GM18909 (cell line): ENCODE measurements around the gene SLC38A3.
A peak's percentile ranks its signal among the peaks of the same experiment; 100 is the strongest.
"Not testable (repeated sequence)": the region's sequence is repeated elsewhere in the genome, so short reads cannot be mapped to it uniquely, and the experiment has no call there.

Experiments used
- ATAC-seq: cut with Tn5 transposase; IDR thresholded peaks from one replicate; pipeline ENCODE4 v1.9.1; 2021; ENCODE audit warnings: mild to moderate bottlenecking; ENCODE audit not compliant: unreplicated experiment, poor library complexity

The SLC38A3 gene

DNA sequence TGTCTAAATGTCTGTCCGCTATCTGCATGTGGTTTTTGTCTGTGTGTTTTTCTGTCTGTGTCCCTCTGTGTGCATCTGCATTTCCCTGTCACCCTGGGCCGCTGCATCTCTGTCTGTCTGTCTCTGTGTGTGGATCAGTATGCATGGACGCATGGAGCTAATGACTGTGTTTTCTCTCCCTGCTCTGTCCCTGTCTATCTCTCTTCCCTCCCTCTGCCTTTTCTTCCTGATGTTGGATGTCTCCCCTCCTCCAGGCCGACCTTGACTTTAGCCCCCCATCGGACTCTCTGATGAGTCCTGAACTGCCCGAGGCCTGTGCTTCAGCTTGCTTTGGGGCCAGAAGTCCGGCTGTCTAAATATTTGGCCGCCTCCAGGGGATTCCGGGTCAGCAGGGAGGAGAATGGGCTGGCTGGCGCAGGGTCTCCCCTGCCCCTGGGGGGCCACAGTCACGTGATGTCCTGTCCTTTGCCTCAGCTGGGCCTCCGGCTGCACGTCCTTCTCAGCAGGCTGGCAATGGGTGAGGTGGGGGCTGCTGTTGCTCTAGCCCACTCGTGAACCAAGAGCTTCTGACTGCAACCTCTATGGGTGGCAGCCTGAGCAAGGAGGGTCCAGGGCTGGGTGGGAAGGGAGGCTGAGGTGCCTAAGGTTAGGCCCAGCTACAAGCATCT is 3.7 kb downstream of the SLC38A3 start:
- no peak for ATAC-seq

DNA sequence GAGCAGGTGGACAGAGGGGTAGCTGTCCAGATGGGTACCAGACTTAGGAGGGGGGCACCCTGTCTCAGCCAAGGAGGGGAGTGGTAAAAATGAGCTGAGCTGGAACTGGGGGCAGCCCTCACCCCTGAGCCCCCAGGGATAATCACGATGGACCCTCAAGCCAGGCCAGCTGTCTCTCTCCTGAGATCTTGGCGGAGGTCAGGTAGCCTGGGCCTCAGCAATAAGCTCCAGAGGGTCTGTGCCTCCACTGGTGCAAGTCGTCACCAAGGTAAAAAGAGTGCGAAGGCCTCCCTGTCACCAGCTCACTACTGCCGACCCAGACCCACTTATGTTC is 5.1 kb downstream of the SLC38A3 start:
- no peak for ATAC-seq

DNA sequence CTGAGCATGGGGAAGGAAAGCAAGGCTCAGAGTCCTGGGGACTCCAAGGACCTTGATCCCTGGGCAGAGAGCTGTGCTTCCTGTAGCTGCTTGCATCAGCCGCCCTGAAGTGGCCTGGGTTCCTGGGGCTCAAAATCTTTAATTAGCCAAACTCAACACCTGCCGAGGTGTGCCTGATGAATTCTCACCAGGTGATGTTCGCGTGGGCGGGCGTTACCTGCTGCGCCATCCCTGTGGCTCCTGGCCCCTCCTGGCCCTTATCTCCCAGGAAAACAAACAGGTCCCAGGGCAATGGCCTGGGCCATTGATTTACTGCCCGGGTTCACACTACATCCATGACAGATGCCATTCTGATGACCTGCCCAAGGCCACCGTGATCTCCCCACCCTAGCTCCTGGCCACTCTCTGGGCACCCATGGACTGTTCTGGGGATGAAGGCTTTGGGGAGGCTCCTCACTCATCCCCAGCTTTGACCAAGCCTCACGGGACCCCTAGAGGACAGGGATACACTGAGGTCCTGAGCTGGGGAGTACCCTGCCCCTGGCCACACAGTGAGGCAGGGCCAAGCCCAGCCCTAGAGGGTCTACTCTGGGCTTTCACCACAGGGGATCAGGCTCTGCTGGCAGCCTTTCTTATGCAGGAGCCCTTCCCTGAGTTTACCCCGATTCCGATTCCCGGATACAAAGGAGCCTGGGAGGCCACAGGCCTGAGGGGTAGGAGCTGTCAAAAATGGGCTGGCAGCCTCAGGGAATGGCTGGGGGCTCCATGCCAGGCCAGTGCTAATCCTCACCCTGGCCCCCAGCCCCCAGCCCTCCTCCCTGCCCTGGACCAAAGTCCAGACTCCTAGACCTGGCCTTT is 5.7 kb downstream of the SLC38A3 start:
- no peak for ATAC-seq

DNA sequence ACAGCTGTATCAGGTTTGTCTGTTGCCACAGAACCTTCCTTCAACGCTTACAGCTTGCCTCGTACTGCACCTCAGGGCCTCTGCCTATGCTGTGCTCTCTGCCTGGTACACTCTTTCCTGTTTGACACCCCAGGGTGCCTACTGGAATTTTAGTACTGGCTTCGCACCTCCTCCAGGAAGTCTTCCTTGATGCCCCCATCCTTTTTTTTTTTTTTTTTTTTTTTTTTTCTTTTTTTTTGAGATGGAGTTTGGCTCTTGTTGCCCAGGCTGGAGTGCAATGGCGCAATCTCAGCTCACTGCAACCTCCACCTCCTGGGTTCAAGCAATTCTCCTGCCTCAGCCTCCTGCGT is 6.3 kb downstream of the SLC38A3 start:
- not testable (repeated sequence) for ATAC-seq

DNA sequence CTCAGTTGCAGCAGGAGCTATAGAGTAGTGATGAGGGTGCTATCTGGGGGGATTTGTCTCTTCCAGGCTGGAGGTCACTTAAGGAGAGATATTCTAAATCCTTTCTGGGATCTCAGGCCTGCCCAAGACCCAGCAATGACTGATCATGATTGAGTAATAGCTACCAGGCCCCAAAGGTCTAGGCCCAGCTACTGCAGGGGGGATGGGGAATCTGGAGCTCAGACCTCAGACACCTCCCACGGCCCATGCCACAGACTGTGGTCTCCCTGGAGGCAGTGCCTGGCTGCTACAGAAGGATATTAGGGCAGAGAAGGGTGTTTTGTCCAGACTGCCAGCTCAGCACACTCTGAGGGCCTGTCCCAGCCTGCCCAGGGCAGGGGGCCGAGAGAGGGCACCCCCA is 6.9 kb downstream of the SLC38A3 start:
- no peak for ATAC-seq

DNA sequence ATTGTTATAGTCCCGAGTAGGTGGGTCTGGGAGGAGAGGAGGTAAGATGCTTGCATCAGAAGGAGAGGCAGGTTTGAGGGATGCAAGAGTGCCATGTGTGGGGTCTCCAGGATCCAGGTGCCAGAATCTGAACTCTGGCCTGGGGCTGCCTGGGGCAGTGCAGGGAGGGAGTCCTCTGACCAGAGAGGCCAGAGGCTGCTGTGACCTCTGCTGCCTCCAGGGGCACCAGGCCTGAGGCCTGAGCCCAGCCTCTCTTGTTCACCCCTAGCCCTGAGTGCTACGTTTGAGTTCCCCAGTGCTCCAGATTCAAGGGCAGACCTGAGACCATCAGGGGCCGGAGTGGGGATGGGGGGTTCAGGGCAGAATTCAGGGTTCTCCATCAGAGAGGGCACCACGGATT is 7.4 kb downstream of the SLC38A3 start:
- no peak for ATAC-seq

DNA sequence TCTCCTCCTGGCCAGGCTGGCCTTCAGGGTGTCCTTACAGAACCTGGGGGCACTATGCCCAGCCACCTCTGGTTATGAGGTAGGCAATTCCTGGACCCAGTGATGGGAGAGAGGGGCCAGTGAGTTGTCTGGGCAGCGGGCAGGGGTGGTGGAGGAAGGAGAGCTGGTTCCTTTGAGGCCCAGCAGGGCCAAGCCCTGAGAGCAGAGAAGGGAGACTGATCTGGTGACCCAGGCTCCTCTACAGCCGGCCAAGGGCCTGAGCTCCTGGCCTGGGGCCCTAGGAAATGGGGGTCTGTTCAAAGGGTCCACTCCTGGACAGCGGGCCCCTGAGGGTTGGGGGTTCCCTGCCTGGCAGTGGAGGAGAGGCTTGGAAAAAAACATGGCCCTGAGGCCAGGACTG is 7.9 kb downstream of the SLC38A3 start:
- no peak for ATAC-seq

DNA sequence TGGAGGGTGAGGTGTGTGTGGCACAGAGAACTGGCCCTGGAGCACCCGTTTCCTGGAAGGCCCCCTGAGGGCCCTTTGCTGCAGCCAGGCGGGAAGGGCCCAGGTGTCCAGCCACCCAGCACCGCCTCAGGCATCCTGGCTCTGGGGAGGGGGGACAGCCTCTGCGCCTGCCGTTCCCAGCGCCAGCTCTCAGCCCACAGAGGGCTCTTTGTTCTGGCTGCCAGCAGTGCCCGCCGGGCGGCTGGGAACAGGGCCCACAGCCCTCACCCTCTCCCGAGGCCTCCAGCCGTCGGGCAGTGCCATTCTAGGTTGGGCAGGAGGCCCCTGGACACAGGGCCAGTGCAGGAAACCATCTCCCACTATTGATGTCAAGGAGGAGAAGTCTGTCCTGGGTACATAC is 8.3 kb downstream of the SLC38A3 start:
- no peak for ATAC-seq

DNA sequence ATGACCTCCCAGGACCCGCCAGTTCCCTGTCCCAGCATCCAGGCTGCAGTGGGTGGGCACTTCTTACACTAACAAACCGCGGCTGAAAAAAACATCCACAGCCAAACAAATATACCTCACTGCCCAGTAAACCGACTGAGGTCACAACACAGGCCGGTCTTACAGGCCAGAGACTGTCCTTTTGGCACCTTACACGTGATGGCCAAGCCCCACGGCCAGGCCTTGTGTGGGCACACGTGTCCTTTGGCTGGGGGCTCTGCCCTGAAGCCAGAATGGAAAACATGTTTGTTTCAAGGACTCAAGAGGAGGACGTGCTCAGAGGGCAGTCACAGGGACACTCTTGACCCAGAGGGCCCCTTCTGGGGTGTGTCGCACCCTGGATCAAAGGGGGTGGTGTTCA is 9.8 kb downstream of the SLC38A3 start:
- no peak for ATAC-seq

DNA sequence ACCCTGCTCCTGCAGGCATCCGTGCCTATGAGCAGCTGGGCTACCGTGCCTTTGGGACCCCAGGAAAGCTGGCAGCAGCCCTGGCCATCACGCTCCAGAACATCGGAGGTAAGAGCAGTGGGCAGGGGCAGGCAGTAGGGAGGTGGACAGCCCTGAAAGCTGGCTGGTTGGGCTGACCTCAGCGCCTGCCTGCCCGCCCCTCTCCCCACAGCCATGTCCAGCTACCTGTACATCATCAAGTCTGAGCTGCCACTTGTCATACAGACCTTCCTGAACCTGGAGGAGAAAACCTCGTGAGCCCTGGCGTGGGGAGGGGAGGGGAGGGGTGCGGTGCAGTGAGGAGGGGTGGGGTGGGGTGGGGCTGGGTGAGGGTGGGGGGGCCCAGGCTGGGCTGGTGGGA is 10.5 kb downstream of the SLC38A3 start:
- ATAC-seq = no peak

DNA sequence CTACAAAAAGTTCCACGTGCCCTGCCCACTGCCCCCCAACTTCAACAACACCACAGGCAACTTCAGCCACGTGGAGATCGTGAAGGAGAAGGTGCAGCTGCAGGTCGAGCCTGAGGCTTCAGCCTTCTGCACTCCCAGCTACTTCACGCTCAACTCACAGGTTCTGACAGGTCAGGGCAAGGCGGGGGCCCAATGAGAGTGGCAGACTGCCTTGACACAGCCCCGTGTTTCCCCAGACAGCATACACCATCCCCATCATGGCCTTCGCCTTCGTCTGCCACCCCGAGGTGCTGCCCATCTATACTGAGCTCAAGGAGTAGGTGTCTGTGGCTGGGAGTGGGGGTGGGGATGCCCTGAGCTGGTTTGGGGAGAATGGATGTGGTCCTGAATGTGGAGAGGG is 12.6 kb downstream of the SLC38A3 start:
- ATAC-seq = no peak

DNA sequence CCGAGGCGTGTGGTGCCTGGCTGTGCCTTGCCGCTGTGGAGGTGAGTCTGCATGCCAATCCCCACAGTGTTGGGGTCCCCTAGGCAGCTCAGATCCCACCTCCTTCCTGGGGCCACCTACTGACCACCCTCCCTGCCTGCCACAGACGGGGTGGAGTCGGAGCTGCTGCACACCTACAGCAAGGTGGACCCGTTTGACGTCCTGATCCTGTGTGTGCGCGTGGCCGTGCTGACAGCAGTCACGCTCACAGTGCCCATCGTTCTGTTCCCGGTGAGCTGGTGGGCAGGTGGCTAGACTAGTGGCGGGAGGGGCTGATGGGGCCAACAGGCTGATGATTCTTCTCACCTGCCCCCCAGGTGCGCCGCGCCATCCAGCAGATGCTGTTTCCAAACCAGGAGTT is 13.4 kb downstream of the SLC38A3 start:
- no peak for ATAC-seq

DNA sequence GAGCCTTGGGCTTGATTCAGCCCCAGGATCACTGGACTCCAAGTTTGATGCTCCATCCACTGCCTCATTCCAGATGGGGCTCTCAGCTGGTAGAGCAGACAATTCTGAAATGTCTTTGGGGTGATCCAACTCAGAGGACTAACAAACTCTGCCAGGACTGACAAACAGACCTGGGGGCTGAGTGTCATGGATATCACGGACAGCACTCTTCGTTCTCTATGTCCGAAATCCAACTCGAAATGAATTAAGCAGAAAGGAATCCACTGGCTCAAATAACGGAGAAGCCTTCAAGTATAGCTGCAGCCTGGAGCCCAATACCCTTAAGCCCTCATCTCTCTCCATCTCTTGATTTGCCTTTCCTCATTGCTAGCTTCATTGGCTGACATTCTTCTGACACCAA is 14.2 kb downstream of the SLC38A3 start:
- no peak for ATAC-seq

DNA sequence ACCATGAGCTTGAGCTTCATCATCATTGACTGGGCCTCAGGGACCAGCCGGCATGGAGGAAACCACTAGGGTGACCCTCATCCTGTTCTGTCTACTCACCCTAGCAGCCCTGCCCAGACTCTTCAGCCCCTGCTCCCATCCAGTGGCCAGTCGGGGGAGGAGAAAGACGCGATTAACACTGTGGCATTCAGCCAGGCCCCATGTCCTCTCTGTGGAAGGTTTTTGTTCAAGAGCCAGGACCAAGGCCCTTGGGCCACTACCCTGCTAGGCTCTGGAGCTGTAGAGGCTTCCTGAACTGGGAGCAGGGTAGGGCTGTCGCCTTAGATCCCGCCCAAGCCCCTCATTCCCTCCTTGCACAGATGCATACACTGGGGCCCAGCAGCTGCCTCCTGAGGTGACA is 15.0 kb downstream of the SLC38A3 start:
- ATAC-seq = no peak

DNA sequence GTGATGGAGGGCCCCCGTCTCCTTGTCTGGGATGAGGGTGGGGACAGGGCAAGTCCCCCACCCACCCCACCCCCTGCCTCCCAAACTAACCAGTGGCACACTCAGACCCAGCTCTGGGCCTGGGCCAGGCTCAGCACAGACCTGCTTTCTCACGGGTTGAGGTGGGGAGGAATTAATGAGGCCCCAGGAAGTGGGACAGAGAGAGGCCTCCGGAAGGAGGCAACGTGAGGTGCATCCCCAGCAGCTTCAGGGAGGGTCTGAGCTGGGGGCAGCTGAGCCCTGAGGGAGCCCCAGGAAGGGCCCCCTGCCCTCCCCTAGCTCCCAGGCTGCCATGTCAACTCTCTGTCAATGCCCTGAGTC is 16.0 kb downstream of the SLC38A3 start:
- ATAC-seq = no peak

DNA sequence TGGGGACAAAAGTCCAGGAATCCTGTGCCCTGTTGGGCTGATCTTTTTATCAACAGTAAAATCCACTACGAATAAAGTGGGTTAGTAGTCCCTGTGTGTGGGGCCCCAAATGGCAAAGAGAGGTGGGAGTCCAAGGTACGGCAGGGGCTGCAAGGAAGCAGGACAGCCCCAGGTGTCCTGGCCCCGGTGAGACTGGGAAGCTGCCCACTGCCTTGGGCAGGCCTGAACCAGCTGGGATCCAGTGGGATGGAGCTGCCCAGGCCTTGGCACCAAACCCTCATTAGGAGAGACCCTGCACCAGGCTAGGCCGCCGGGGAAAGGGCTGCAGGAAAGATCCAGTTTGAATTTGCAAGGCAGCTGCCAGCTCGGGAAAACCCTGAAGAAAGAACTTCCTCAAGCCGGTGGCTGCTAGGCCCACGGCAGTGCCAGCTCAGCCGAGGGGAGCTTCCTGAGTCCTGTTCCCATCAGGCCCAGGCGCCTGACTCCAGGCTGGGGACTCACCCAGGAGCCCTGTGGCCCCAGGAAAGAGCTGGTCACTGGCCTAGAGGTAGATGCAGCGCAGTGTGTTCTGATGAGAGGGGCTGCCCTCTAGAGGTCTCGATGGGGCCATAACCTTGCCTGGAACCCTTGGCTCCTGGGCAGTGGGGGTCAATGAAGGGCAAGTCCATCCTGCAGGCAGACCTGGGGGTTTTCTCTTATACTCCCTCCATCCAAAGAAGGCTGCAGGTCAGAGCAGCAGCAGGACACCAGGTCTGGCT is 16.5 kb downstream of the SLC38A3 start:
- no peak for ATAC-seq

DNA sequence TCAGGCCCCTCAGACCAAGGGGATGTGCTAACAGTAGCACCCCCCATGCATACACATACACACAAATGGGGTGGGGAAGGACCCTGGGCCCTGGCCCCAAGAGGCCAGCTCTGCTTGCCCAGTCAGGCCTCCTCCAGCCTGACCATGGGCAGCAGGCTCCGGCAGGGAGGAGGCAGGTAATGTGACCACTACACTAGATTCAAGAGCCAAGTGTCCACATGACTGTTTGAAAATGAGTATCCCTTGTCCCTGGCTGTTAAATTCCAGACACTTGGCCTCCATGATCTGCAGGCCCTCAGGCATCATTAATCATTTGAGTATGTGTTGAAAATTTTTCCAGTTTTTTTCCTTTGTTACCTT is 17.1 kb downstream of the SLC38A3 start:
- no peak for ATAC-seq

DNA sequence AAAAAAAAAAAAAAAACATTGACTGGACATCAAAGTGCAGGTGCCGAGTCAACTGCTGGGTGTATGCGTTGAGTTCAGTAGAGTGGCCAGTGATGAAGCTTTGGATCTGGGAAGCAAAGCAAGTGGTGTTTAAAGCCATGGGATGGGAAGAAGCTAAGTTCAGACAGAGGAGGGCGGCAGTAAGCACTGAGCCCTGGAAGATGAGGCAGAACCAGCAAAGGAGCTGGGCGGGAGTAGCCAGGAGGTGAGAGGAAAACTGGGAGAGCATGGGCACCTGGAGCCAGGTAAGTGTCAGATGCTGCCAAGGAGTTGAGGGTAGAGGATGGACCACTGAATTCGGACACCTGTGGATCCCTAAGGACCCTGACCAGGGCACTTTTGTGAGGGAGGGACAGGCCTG is 19.6 kb downstream of the SLC38A3 start:
- ATAC-seq = no peak

DNA sequence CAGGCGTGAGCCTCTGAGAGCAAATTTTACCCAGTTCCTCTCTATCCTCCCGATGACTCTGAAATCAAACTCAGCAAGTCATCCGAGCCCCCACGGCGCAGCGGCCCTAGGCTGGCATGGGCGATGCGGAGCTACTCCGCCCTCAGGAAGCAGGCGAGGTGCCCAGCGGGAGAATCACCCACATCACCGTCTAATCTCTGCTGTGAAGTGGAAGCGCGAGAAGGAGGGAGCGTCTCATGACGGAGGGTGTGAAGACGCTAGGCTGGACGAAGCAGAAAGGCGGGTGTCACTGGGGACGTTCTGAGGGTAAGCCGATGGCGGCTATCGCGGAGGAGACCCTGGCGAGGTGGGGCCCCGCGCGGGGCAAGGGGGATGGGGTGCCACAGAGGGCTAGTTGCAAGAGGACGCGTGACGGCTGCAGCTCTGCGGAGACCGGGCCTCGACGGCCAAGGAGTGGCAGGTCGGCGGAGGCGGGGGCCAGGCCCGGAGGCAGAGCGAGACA is 21.9 kb downstream of the SLC38A3 start:
- ATAC-seq = peak; percentile 9

DNA sequence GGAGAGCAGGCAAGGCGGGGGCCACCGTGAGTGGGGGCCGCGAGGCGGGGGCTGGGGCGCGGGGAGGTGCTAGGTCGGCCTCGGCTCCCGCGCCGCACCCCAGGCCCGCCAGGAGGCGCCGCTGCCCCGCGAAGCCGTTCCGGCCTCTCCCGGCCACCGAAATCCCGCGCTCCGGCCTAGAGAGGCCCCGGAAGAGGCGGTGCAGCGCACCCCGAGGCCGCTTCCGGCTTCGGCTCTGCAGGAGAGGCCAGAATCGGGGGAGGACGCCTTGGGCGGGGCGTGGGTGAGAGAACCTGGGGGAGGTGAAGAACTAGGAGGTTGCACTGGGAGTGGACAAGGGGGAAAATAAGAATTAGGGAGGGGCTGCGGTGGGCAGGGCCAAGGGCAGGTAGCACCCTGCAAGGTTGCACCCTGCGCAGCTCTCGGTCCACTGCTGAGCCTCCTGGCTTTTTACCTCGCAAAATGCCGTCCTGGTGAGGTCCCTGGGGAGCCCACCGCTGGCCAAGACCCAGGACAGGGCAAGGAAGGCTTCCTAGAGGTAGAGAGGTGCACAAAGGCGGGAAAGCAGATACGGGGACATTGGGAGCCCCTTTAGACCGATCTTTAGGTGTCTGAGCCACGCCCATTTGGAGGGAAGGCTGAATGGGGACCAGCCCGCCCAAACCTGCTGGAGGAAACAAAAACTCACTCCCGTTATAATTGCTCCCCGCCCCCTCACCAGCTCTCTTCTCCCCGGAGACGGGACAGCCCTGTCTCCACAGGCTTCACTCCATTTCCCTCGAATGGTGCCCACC is 22.5 kb downstream of the SLC38A3 start:
- ATAC-seq = peak; percentile 78
